OCI-LY7 (cell line): ENCODE measurements around the gene MTMR8. TPM values are rescaled to one million over a fixed set of nuclear protein-coding genes. Genes with fewer than 3 reads are reported as not detected.

Experiments used
- BruUV-seq: library from RNA; stranded (reverse); fragments of 400-500 nt; replicated peaks from 2 replicates; lab custom pipeline; 2021; lab: Mats Ljungman, UMichigan
- CTCF ChIA-PET: fragments of 300-600 bp; sonication (Branson Sonifier 250); formaldehyde crosslinking; loops from one replicate; lab custom pipeline; 2022; ENCODE audit warnings: antibody characterized with exemption; ENCODE audit not compliant: unreplicated experiment; lab: Charles Lee
- POLR2A ChIA-PET: fragments of 300-600 bp; sonication (Branson Sonifier 250); formaldehyde crosslinking; loops from one replicate; lab custom pipeline; 2022; ENCODE audit warnings: antibody characterized with exemption; lab: Charles Lee
- DNase-seq: peaks from one replicate; pipeline ENCODE4 v3.0.0-alpha.2; 2015; ENCODE audit warnings: low spot score
- H2AFZ ChIP-seq: fragments of 200-600 bp; sonication (generic), shearing (Covaris generic); 2 replicates; pipeline ENCODE4 v1.6.1; 2014; ENCODE audit warnings: mild to moderate bottlenecking, antibody characterized with exemption, low read length, moderate library complexity
- H3K27ac ChIP-seq: fragments of 200-600 bp; sonication (generic); 2 replicates; pipeline ENCODE4 v1.5.1; 2014; ENCODE audit warnings: mixed run types, low read depth, mild to moderate bottlenecking, moderate library complexity, low read length, inconsistent platforms; ENCODE audit not compliant: poor library complexity, severe bottlenecking
- H3K36me3 ChIP-seq: fragments of 200-600 bp; sonication (generic); 2 replicates; pipeline ENCODE4 v1.6.1; 2014; ENCODE audit warnings: mild to moderate bottlenecking, antibody characterized with exemption, low read length, moderate library complexity, mixed read lengths; ENCODE audit not compliant: insufficient read depth
- H3K4me1 ChIP-seq: fragments of 200-600 bp; sonication (generic); 2 replicates; pipeline ENCODE4 v1.5.1; 2014; ENCODE audit warnings: mild to moderate bottlenecking, low read length; ENCODE audit not compliant: insufficient read depth, poor library complexity, severe bottlenecking
- H3K4me2 ChIP-seq: fragments of 200-600 bp; sonication (generic); 2 replicates; pipeline ENCODE4 v1.6.1; 2014; ENCODE audit warnings: mild to moderate bottlenecking, low read length
- H3K4me3 ChIP-seq: fragments of 200-600 bp; sonication (generic); 2 replicates; pipeline ENCODE4 v1.5.1; 2014; ENCODE audit warnings: mild to moderate bottlenecking, low read depth, low read length; ENCODE audit not compliant: poor library complexity, severe bottlenecking
- H3K79me2 ChIP-seq: fragments of 200-600 bp; sonication (generic); 2 replicates; pipeline ENCODE4 v1.6.1; 2016; ENCODE audit warnings: low read depth, mild to moderate bottlenecking, low read length, moderate library complexity, mixed read lengths; ENCODE audit not compliant: insufficient read depth
- H3K9me2 ChIP-seq: fragments of 200-600 bp; sonication (generic); 2 replicates; pipeline ENCODE4 v1.6.1; 2016; ENCODE audit warnings: mild to moderate bottlenecking, low read length, mixed read lengths; ENCODE audit not compliant: insufficient read depth
- H3K9me3 ChIP-seq: fragments of 200-600 bp; sonication (generic); 2 replicates; pipeline ENCODE4 v1.6.1; 2014; ENCODE audit warnings: mild to moderate bottlenecking, mixed run types, low read length, mixed read lengths
- H4K20me1 ChIP-seq: fragments of 200-600 bp; sonication (generic); 2 replicates; pipeline ENCODE4 v1.6.1; 2014; ENCODE audit warnings: mild to moderate bottlenecking, antibody characterized with exemption, low read length, moderate library complexity, mixed read lengths; ENCODE audit not compliant: insufficient read depth
- EZH2phosphoT487 ChIP-seq: fragments of 200-600 bp; sonication (generic); IDR thresholded peaks from 2 replicates; pipeline ENCODE4 v1.6.1; 2018; ENCODE audit warnings: low read depth, borderline replicate concordance, mild to moderate bottlenecking, mixed run types, antibody characterized with exemption, low read length, moderate library complexity, mixed read lengths
- intact Hi-C: fragments of 100-400 bp; cut with micrococcal nuclease; formaldehyde crosslinking; loops from one replicate; pipeline ENCODE4 v1.10.0; 2022; ENCODE audit not compliant: unreplicated experiment
- total RNA-seq, 2 experiments: library from RNA; depleted of rRNA in 1 of 2; stranded (reverse); fragments of >200 nt in 1 of 2; shearing (Covaris generic) in 1 of 2; gene quantifications; 2 replicates each; pipeline ENCODE4 v1.2.3, GENCODE V29; 2014 to 2022
- TF ChIP-seq, protein P1 (sequence below): fragments of 200-600 bp; sonication (generic); conservative IDR thresholded peaks from 2 replicates; pipeline ENCODE4 v1.5.1; 2014; ENCODE audit warnings: mild to moderate bottlenecking, antibody characterized with exemption, low read length, moderate library complexity, mixed read lengths

The MTMR8 gene
- total RNA-seq, 2 experiments from 2014 or later, result 5.9 to 8.5 TPM

- Histone ChIP-seq H3K4me3 (no peak overlapping the region), H3K79me2 (no peaks in the 10 kb centered on the region), H3K4me2 (no peak overlapping the region), H4K20me1 (no peaks in the 10 kb centered on the region), H3K9me3 (no peaks in the 10 kb centered on the region), H3K9me2 (no peaks in the 10 kb centered on the region), H2AFZ (no peak overlapping the region), H3K36me3 (no peaks in the 10 kb centered on the region), H3K27ac (no peak overlapping the region), H3K4me1 (no peaks in the 10 kb centered on the region)
- BruUV-seq, result no TSS peak
- intact Hi-C loops, result no loop called here
- no peak for DNase-seq
- POLR2A ChIA-PET, result no interaction called here
- CTCF ChIA-PET, result no interaction called here
- no peak for TF ChIP-seq EZH2phosphoT487
- TF ChIP-seq, protein P1, sequence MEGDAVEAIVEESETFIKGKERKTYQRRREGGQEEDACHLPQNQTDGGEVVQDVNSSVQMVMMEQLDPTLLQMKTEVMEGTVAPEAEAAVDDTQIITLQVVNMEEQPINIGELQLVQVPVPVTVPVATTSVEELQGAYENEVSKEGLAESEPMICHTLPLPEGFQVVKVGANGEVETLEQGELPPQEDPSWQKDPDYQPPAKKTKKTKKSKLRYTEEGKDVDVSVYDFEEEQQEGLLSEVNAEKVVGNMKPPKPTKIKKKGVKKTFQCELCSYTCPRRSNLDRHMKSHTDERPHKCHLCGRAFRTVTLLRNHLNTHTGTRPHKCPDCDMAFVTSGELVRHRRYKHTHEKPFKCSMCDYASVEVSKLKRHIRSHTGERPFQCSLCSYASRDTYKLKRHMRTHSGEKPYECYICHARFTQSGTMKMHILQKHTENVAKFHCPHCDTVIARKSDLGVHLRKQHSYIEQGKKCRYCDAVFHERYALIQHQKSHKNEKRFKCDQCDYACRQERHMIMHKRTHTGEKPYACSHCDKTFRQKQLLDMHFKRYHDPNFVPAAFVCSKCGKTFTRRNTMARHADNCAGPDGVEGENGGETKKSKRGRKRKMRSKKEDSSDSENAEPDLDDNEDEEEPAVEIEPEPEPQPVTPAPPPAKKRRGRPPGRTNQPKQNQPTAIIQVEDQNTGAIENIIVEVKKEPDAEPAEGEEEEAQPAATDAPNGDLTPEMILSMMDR, result no peak
These were observed 42.4 kb upstream of the MTMR8 start for GRCh38 chrX:64437665-64438064.

DNA sequence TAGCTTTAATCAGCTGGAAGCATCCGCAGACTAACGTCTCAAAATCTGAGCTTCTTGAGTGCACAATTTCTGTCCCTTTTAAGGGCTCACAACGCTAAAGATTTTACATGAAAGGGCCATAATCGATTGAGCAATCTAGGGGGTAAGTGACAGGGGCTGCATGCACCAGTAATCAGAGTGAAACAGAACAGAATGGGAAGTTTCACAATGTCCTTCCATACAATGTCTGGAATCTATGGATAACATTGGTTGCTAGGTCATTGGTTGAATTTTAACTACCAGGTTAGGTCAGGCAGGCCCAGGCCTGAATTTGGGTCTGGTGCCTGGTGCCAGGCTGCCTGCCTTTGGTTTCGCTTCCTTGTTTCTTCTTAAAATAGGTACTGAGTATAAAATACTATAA lies 42.0 kb upstream of the MTMR8 start:
- TF ChIP-seq EZH2phosphoT487, result no peak
- TF ChIP-seq, protein P1, result no peak
- POLR2A ChIA-PET, result no interaction called here
- Histone ChIP-seq H3K27ac (no peak overlapping the region), H4K20me1 (no peaks in the 10 kb centered on the region), H3K36me3 (no peaks in the 10 kb centered on the region), H3K9me2 (no peaks in the 10 kb centered on the region), H3K4me3 (no peak overlapping the region), H3K79me2 (no peaks in the 10 kb centered on the region), H3K4me2 (no peak overlapping the region), H3K9me3 (no peaks in the 10 kb centered on the region), H3K4me1 (no peaks in the 10 kb centered on the region), H2AFZ (no peak overlapping the region)
- DNase-seq, result no peak
- CTCF ChIA-PET, result no interaction called here
- intact Hi-C loops, result no loop called here
- no TSS peak for BruUV-seq

GRCh38 chrX:64428371-64428770 lies 33.1 kb upstream of the MTMR8 start:
- H3K4me3 ChIP-seq, result no peak overlapping the region
- H3K79me2 ChIP-seq, result no peaks in the 10 kb centered on the region
- 0 out of 2 replicates have a peak overlapping the region, but pooled peaks have one; percentile 47 for H3K4me2 ChIP-seq
- intact Hi-C loops, result no loop called here
- H2AFZ ChIP-seq, result peak overlapping the region; percentile 90; the same call in 1 of the 2 replicates
- H3K9me3 ChIP-seq, result no peaks in the 10 kb centered on the region
- ChIA-PET CTCF (interaction anchor here (0.6 kb wide), 1 partner anchor 223 kb away, joined by 4 read pairs; no protein-coding TSS in a partner anchor), POLR2A (interaction anchor here (1.2 kb wide), 1 partner anchor 33 kb away, joined by 3 read pairs; the partner anchor contains the start of gene MTMR8)
- no peaks in the 10 kb centered on the region for H3K9me2 ChIP-seq
- H3K4me1 ChIP-seq, result peaks cover 16% of the 10 kb centered on the region
- no peaks in the 10 kb centered on the region for H3K36me3 ChIP-seq
- TF ChIP-seq, protein P1, result no peak
- no peak for TF ChIP-seq EZH2phosphoT487
- no TSS peak for BruUV-seq
- H3K27ac ChIP-seq, result no peak overlapping the region
- DNase-seq, result no peak
- no peaks in the 10 kb centered on the region for H4K20me1 ChIP-seq
